Hepatocyte (in vitro differentiated cells): ENCODE measurements around the gene ZNF81. TPM values are rescaled to one million over a fixed set of nuclear protein-coding genes. Genes with fewer than 3 reads are reported as not detected.

Experiments
- DNase-seq: peaks from one replicate; pipeline ENCODE4 v3.0.0-alpha.2; 2016; ENCODE audit warnings: low spot score
- H2AFZ ChIP-seq: fragments of 200-600 bp; sonication (generic); 2 replicates; pipeline ENCODE4 v1.6.0; 2016; ENCODE audit warnings: antibody characterized with exemption, mild to moderate bottlenecking
- H3K27ac ChIP-seq: fragments of 200-600 bp; sonication (generic); 2 replicates; pipeline ENCODE4 v1.5.1; 2016; ENCODE audit warnings: mild to moderate bottlenecking
- H3K27me3 ChIP-seq: fragments of 200-600 bp; sonication (generic); 2 replicates; pipeline ENCODE4 v1.6.1; 2016
- H3K36me3 ChIP-seq: fragments of 200-600 bp; sonication (generic); replicated peaks from 2 replicates; pipeline ENCODE4 v1.5.1; 2016; ENCODE audit warnings: low read depth; ENCODE audit not compliant: insufficient read depth
- H3K4me1 ChIP-seq: fragments of 200-600 bp; sonication (generic); 2 replicates; pipeline ENCODE4 v1.5.1; 2016; ENCODE audit warnings: mild to moderate bottlenecking, moderate library complexity; ENCODE audit not compliant: insufficient read depth
- H3K4me2 ChIP-seq: fragments of 200-600 bp; sonication (generic); 2 replicates; pipeline ENCODE4 v1.6.0; 2016
- H3K4me3 ChIP-seq: fragments of 200-600 bp; sonication (generic); 2 replicates; pipeline ENCODE4 v1.5.1; 2016; ENCODE audit warnings: mild to moderate bottlenecking
- H3K79me2 ChIP-seq: fragments of 200-600 bp; sonication (generic); 2 replicates; pipeline ENCODE4 v1.6.0; 2017; ENCODE audit warnings: mild to moderate bottlenecking
- H3K9me2 ChIP-seq: fragments of 200-600 bp; sonication (generic); replicated peaks from 2 replicates; pipeline ENCODE4 v1.6.0; 2017; ENCODE audit warnings: mild to moderate bottlenecking; ENCODE audit not compliant: insufficient read depth
- H3K9me3 ChIP-seq: fragments of 200-600 bp; sonication (generic); 2 replicates; pipeline ENCODE4 v1.5.1; 2016; ENCODE audit warnings: low read depth, mild to moderate bottlenecking
- H4K20me1 ChIP-seq: fragments of 200-600 bp; sonication (generic); 2 replicates; pipeline ENCODE4 v1.6.0; 2016; ENCODE audit warnings: mild to moderate bottlenecking; ENCODE audit not compliant: insufficient read depth, poor library complexity, severe bottlenecking
- CTCF ChIP-seq: fragments of 200-600 bp; sonication (generic); IDR thresholded peaks from 2 replicates; pipeline ENCODE4 v1.5.1; 2016; ENCODE audit warnings: antibody characterized with exemption, mild to moderate bottlenecking; ENCODE audit not compliant: poor library complexity
- EZH2 ChIP-seq: fragments of 200-600 bp; sonication (generic); IDR thresholded peaks from 2 replicates; pipeline ENCODE4 v1.6.1; 2016; ENCODE audit warnings: antibody characterized with exemption, mild to moderate bottlenecking, borderline replicate concordance
- EZH2phosphoT487 ChIP-seq: fragments of 200-600 bp; sonication (generic); IDR thresholded peaks from one replicate; pipeline ENCODE4 v1.6.1; 2018; ENCODE audit warnings: antibody characterized with exemption, mild to moderate bottlenecking, low read depth, moderate library complexity; ENCODE audit not compliant: unreplicated experiment, severe bottlenecking
- WGBS: methylation state at CpG from one replicate; pipeline ENCODE4 v1.1.6; 2016; ENCODE audit warnings: low lambda C conversion rate; ENCODE audit errors: missing lambda C conversion rate; 5-methylcytosine and 5-hydroxymethylcytosine counted together
- polyA plus RNA-seq: library from polyadenylated mRNA; unstranded; fragments of >200 nt; fragmentation: Nextera tagmentation; extraction: Ambion mirVana; gene quantifications from 2 replicates; pipeline ENCODE4 v1.2.1, GENCODE V29; 2016
- total RNA-seq: library from RNA; depleted of rRNA; stranded (reverse); fragments of >200 nt; gene quantifications from 2 replicates; pipeline ENCODE4 v1.2.3, GENCODE V29; 2014

ZNF81 gene
- total and polyA plus RNA-seq, 2 experiments from 2014 or later, result 4.1 to 10.9 TPM

- WGBS, result 86% methylated on average over 1 of the region's 1 CpG
- no peak overlapping the region for H3K27ac ChIP-seq
- no peak overlapping the region for H3K4me2 ChIP-seq
- no peak overlapping the region for H3K4me3 ChIP-seq
- H2AFZ ChIP-seq, result no peak overlapping the region
- no peaks in the 10 kb centered on the region for H3K36me3 ChIP-seq
- no peaks in the 10 kb centered on the region for H4K20me1 ChIP-seq
- H3K9me3 ChIP-seq, result no peaks in the 10 kb centered on the region
- no peaks in the 10 kb centered on the region for H3K27me3 ChIP-seq
- no peak for TF ChIP-seq CTCF
- TF ChIP-seq EZH2phosphoT487, result no peak
- no peak for TF ChIP-seq EZH2
- H3K4me1 ChIP-seq, result no peaks in the 10 kb centered on the region
- H3K9me2 ChIP-seq, result no peaks in the 10 kb centered on the region
- DNase-seq, result no peak
- H3K79me2 ChIP-seq, result no peaks in the 10 kb centered on the region
These were observed 7.7 kb upstream of the ZNF81 start for GRCh38 chrX:47828984-47829383.

GRCh38 chrX:47831788-47832187, 4.9 kb upstream of the ZNF81 start:
- H3K4me2 ChIP-seq, result no peak overlapping the region
- H2AFZ ChIP-seq, result no peak overlapping the region
- no peaks in the 10 kb centered on the region for H3K4me1 ChIP-seq
- peak; percentile 47 for DNase-seq
- no peak overlapping the region for H3K27ac ChIP-seq
- H3K9me3 ChIP-seq, result no peaks in the 10 kb centered on the region
- H3K27me3 ChIP-seq, result no peaks in the 10 kb centered on the region
- H3K9me2 ChIP-seq, result no peaks in the 10 kb centered on the region
- H3K4me3 ChIP-seq, result no peak overlapping the region
- H4K20me1 ChIP-seq, result no peaks in the 10 kb centered on the region
- TF ChIP-seq CTCF (peak; percentile 39), EZH2phosphoT487 (no peak), EZH2 (no peak)
- no peaks in the 10 kb centered on the region for H3K79me2 ChIP-seq
- no peaks in the 10 kb centered on the region for H3K36me3 ChIP-seq
- 56% methylated on average over 2 of the region's 2 CpGs for WGBS

GRCh38 chrX:47838361-47838760, 1.7 kb downstream of the ZNF81 start:
- no peaks in the 10 kb centered on the region for H3K36me3 ChIP-seq
- H3K4me2 ChIP-seq, result peak overlapping the region; percentile 73
- peaks cover 21% of the 10 kb centered on the region for H3K79me2 ChIP-seq
- H3K4me3 ChIP-seq, result no peak overlapping the region
- no peaks in the 10 kb centered on the region for H4K20me1 ChIP-seq
- no peaks in the 10 kb centered on the region for H3K9me3 ChIP-seq
- H3K4me1 ChIP-seq, result no peaks in the 10 kb centered on the region
- WGBS, result 69% methylated on average over 1 of the region's 1 CpG
- DNase-seq, result no peak
- H3K9me2 ChIP-seq, result no peaks in the 10 kb centered on the region
- TF ChIP-seq EZH2 (no peak), EZH2phosphoT487 (no peak), CTCF (no peak)
- no peak overlapping the region for H2AFZ ChIP-seq
- no peaks in the 10 kb centered on the region for H3K27me3 ChIP-seq
- no peak overlapping the region for H3K27ac ChIP-seq

- no peaks in the 10 kb centered on the region for H3K27me3 ChIP-seq
- no peak overlapping the region for H3K27ac ChIP-seq
- DNase-seq, result no peak
- TF ChIP-seq EZH2phosphoT487, result no peak
- no peaks in the 10 kb centered on the region for H4K20me1 ChIP-seq
- no peaks in the 10 kb centered on the region for H3K9me3 ChIP-seq
- H3K36me3 ChIP-seq, result no peaks in the 10 kb centered on the region
- H3K9me2 ChIP-seq, result no peaks in the 10 kb centered on the region
- no peak overlapping the region for H2AFZ ChIP-seq
- H3K4me2 ChIP-seq, result peak overlapping the region; percentile 37
- H3K4me1 ChIP-seq, result no peaks in the 10 kb centered on the region
- WGBS, result 60% methylated on average over 4 of the region's 4 CpGs
- peaks cover 24% of the 10 kb centered on the region for H3K79me2 ChIP-seq
- no peak overlapping the region for H3K4me3 ChIP-seq
These were observed 3.4 kb downstream of the ZNF81 start for GRCh38 chrX:47840111-47840510.
